H1 (cell line): ENCODE data around the gene CLEC3A. TPM values are rescaled to one million over a fixed set of nuclear protein-coding genes. Genes with fewer than 3 reads are reported as not detected.

ENCODE experiments used
- SP4 ChIP-seq: IDR thresholded peaks from 2 replicates; pipeline ENCODE4 v1.6.1; 2012; ENCODE audit warnings: low read length, inconsistent platforms
- polyA plus RNA-seq, 7 experiments: library from polyadenylated mRNA; depleted of rRNA in 3 of 7; stranded (reverse) in 5 of 7; unstranded in 2 of 7; fragments of >200 nt in 5 of 7; fragments of 200-250 nt in 2 of 7; gene quantifications; 1 replicate in 5 of 7; 2 replicates in 1 of 7; 4 replicates in 1 of 7; pipeline versions ENCODE4 v1.2.1 to v1.2.3, GENCODE V29; 2011 to 2013; ENCODE audit warnings: missing spikeins in 2 of 7, mixed read lengths in 2 of 7
- total RNA-seq: library from RNA; stranded (reverse); fragmentation: NEBNext Ultra II Directional; extraction: Animal tissue kit (Norgen Biotek cat#: 25700); gene quantifications from 2 replicates; pipeline ENCODE4 v1.2.1, GENCODE V29; 2021

Gene CLEC3A
- total and polyA plus RNA-seq, 2 of the 8 experiments (the other 6 are each of a cell fraction or from before 2014, with no cell fraction given), result not detected

DNA sequence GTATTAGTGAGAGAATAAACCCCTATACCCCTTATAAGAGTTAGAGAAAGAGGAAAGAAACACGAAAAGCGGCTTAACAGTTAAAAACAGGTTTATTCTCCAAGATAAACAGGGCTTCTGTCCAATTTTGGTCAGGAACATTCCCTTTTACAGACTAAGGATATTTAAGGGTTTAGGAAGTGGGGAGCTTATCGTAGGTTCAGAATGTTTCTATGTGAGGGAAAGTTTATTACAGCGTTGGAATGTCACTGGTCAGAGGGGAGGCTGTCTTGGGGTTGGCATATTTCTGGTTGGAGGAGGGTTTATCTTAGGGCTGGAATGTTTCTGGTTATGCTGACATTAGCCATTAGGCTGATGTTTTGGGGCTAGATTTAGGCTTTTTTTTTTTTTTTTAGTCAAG is 43.0 kb downstream of the CLEC3A start (continued):
- no peak for TF ChIP-seq SP4
